ENCODE data around the gene CT47C1. TPM values are rescaled to one million over a fixed set of nuclear protein-coding genes. Genes with fewer than 3 reads are reported as not detected.

CT47C1 gene
- total RNA-seq, 1 experiment from 2014 or later: not detected

GRCh38 chrX:119042040-119042439 lies 30.8 kb upstream of the CT47C1 start:
- no peak overlapping the region for H4K91ac ChIP-seq (ENCODE audit: insufficient read length, low read depth, low read length)
- no peak overlapping the region for H3K4me3 Mint-ChIP-seq
- no peak overlapping the region for H3K4ac ChIP-seq (ENCODE audit: low read depth, low read length)
- no peaks in the 10 kb centered on the region for H3K79me2 ChIP-seq (ENCODE audit: insufficient read depth, low read length)
- H2BK12ac ChIP-seq (ENCODE audit: insufficient read length, low read depth, low read length): no peak overlapping the region
- no peak overlapping the region for H2BK20ac ChIP-seq (ENCODE audit: low read depth, low read length, poor library complexity, severe bottlenecking)
- no CpG with 5 or more reads among the region's 3 CpGs for WGBS (ENCODE audit: extremely low coverage, insufficient read length, low lambda C conversion rate)
- no peaks in the 10 kb centered on the region for H4K20me1 ChIP-seq (ENCODE audit: control insufficient read depth, insufficient read depth, insufficient read length)
- no peaks in the 10 kb centered on the region for H3K27me3 Mint-ChIP-seq (ENCODE audit: low read depth)
- TF ChIP-seq, protein P1, sequence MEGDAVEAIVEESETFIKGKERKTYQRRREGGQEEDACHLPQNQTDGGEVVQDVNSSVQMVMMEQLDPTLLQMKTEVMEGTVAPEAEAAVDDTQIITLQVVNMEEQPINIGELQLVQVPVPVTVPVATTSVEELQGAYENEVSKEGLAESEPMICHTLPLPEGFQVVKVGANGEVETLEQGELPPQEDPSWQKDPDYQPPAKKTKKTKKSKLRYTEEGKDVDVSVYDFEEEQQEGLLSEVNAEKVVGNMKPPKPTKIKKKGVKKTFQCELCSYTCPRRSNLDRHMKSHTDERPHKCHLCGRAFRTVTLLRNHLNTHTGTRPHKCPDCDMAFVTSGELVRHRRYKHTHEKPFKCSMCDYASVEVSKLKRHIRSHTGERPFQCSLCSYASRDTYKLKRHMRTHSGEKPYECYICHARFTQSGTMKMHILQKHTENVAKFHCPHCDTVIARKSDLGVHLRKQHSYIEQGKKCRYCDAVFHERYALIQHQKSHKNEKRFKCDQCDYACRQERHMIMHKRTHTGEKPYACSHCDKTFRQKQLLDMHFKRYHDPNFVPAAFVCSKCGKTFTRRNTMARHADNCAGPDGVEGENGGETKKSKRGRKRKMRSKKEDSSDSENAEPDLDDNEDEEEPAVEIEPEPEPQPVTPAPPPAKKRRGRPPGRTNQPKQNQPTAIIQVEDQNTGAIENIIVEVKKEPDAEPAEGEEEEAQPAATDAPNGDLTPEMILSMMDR (conservative IDR thresholded peaks at IDR 0.05): no peak
- H3K4me2 ChIP-seq (ENCODE audit: insufficient read depth, insufficient read length, low read length): no peak overlapping the region
- no peaks in the 10 kb centered on the region for H3K23me2 ChIP-seq (ENCODE audit: insufficient read length, low read depth, low read length, poor library complexity, severe bottlenecking)
- no peak overlapping the region for H3K23ac ChIP-seq (ENCODE audit: insufficient read length, low read depth, low read length)
- no peak overlapping the region for H2AK5ac ChIP-seq (ENCODE audit: insufficient read length, low read length)
- H4K5ac ChIP-seq (ENCODE audit: insufficient read length, low read depth, low read length): no peak overlapping the region
- H3K27me3 ChIP-seq (ENCODE audit: insufficient read depth, low read length): no peaks in the 10 kb centered on the region
- H3K4me1 Mint-ChIP-seq: peaks cover 5 to 8% of the 10 kb centered on the region in 2 experiments
- H2BK120ac ChIP-seq (ENCODE audit: low read depth, low read length, poor library complexity, severe bottlenecking): no peak overlapping the region
- no peak overlapping the region for H3T11ph ChIP-seq (ENCODE audit: low read length)
- H4K8ac ChIP-seq (replicated peaks; ENCODE audit: insufficient read length, low read depth, low read length): no peak overlapping the region
- peaks cover 64 to 75% of the 10 kb centered on the region in 2 experiments for H3K9me3 Mint-ChIP-seq
- no peak overlapping the region for H3K14ac ChIP-seq (ENCODE audit: insufficient read depth, low read length)
- peaks cover 30% of the 10 kb centered on the region for H3K9me3 ChIP-seq (ENCODE audit: control insufficient read depth, low read depth, low read length)
- no peak overlapping the region for H3K9ac ChIP-seq (ENCODE audit: extremely low read depth, insufficient read length, low read length)
- no peak overlapping the region for H3K18ac ChIP-seq (ENCODE audit: insufficient read length, low read depth, low read length)
- H3K56ac ChIP-seq (ENCODE audit: insufficient read length, low read depth, low read length): no peak overlapping the region
- DNase-seq: no peak
- no peak overlapping the region for H2BK5ac ChIP-seq (ENCODE audit: insufficient read length, low read length)
- H3K4me1 ChIP-seq (ENCODE audit: insufficient read depth, low read length): no peaks in the 10 kb centered on the region
- H2AFZ ChIP-seq (ENCODE audit: low read length): no peak overlapping the region
- H3K79me1 ChIP-seq (ENCODE audit: insufficient read depth, low read depth, low read length, poor library complexity, severe bottlenecking): no peaks in the 10 kb centered on the region
- H3K27ac Mint-ChIP-seq: no peak overlapping the region
- peaks cover 0 to 3% (median 2%) of the 10 kb centered on the region in 3 experiments; a peak in 3 of 7 replicates for H3K36me3 Mint-ChIP-seq (ENCODE audit: insufficient read depth in 1 of 3, low read depth in 3 of 3)
- H2BK15ac ChIP-seq (ENCODE audit: low read depth, low read length): no peak overlapping the region
- H3K27ac ChIP-seq (ENCODE audit: insufficient read length, low read depth, low read length): no peak overlapping the region
